Kidney (tissue), 14 donors: ENCODE data around the gene MED27. TPM values are rescaled to one million over a fixed set of nuclear protein-coding genes. Genes with fewer than 3 reads are reported as not detected.
"Not testable (repeated sequence)": the region's sequence is repeated elsewhere in the genome, so short reads cannot be mapped to it uniquely, and the experiment has no call there.

ENCODE experiments used
- DNase-seq, 5 donors: peaks; one replicate each; pipeline ENCODE4 v3.0.0-alpha.2; 2013 to 2020
- FAIRE-seq: peaks from 2 replicates; lab custom pipeline; 2012; peaks lifted over from hg19 to GRCh38; lab: Jason Lieb, UNC
- H3K27ac ChIP-seq, 2 donors: one replicate each; pipeline ENCODE4 v1.7.0; 2013; ENCODE audit warnings: low read depth in 2 of 2, low read length in 2 of 2, inconsistent platforms in 1 of 2
- H3K27me3 ChIP-seq: one replicate; pipeline ENCODE4 v1.7.1; 2013; ENCODE audit warnings: low read length, inconsistent platforms; ENCODE audit not compliant: control insufficient read depth, insufficient read depth
- H3K36me3 ChIP-seq, 3 donors: one replicate each; pipeline versions ENCODE4 v1.7.0 to v1.7.1; 2013; ENCODE audit warnings: low read length in 3 of 3, control low read depth in 1 of 3, inconsistent platforms in 1 of 3; ENCODE audit not compliant: insufficient read depth in 3 of 3, control insufficient read depth in 2 of 3
- H3K4me1 ChIP-seq, 3 donors: one replicate each; pipeline versions ENCODE4 v1.7.0 to v1.7.1; 2013; ENCODE audit warnings: low read length in 3 of 3, inconsistent platforms in 1 of 3, low read depth in 1 of 3; ENCODE audit not compliant: control insufficient read depth in 2 of 3, insufficient read depth in 2 of 3
- H3K4me3 ChIP-seq, 3 donors: one replicate each; pipeline versions ENCODE4 v1.7.0 to v1.8.1; 2013; ENCODE audit warnings: low read length in 3 of 3, control low read depth in 1 of 3, inconsistent platforms in 1 of 3
- H3K9ac ChIP-seq, 3 donors: one replicate each; pipeline versions ENCODE4 v1.7.0 to v1.7.1; 2013; ENCODE audit warnings: low read length in 3 of 3, control low read depth in 1 of 3, inconsistent platforms in 1 of 3
- H3K9me3 ChIP-seq, 3 donors: one replicate each; pipeline versions ENCODE4 v1.7.0 to v1.7.1; 2013; ENCODE audit warnings: low read length in 3 of 3, control low read depth in 1 of 3, inconsistent platforms in 1 of 3; ENCODE audit not compliant: control insufficient read depth in 2 of 3, insufficient read depth in 1 of 3
- CTCF ChIP-seq: IDR thresholded peaks from 3 replicates; pipeline ENCODE4 v1.5.1; 2012; ENCODE audit warnings: mild to moderate bottlenecking, moderate library complexity, borderline replicate concordance; ENCODE audit not compliant: insufficient read depth; ENCODE audit errors: extremely low read depth
- intact Hi-C: fragments of 100-400 bp; cut with DNase I; formaldehyde crosslinking; loops from one replicate; pipeline ENCODE4 v1.11.1; 2022
- polyA plus RNA-seq: library from polyadenylated mRNA; stranded (reverse); fragments of 350-450 nt; fragmentation: Illumina TruSeq; extraction: RNeasy Lipid Tissue Mini Kit (QIAGEN cat#74804); gene quantifications from one replicate; pipeline ENCODE4 v1.2.3, GENCODE V29; 2014; ENCODE audit warnings: low read depth, low replicate concordance; ENCODE audit not compliant: insufficient read depth
- total RNA-seq: library from RNA; stranded (reverse); fragmentation: NEBNext Ultra II Directional; extraction: Animal tissue kit (Norgen Biotek cat#: 25700); gene quantifications from one replicate; pipeline ENCODE4 v1.2.1, GENCODE V29; 2021
- donor health status: control.
- donor health status: control.
- donor health status: control.
- donor health status: control.
- donor health status: control.
- donor health status: DM: yes; HTN: yes; CAD: no.
- donor health status: Normal renal cell carcinoma (clear cell type).

The MED27 gene
- total and polyA plus RNA-seq, 2 donors from 2014 or later = 15.9 to 23.1 TPM

GRCh38 chr9:132011309-132011708 lies 68.4 kb downstream of the MED27 start:
- Histone ChIP-seq H3K27me3 (no peaks in the 10 kb centered on the region), H3K9ac (no peak overlapping the region), H3K27ac (no peak overlapping the region), H3K4me3 (no peak overlapping the region), H3K4me1 (no peaks in the 10 kb centered on the region), H3K36me3 (peaks cover 0 to 7% (median 4%) of the 10 kb centered on the region in 3 donors), H3K9me3 (no peaks in the 10 kb centered on the region)
- DNase-seq (no peak), FAIRE-seq (no peak)
- intact Hi-C loops = no loop called here
- TF ChIP-seq CTCF = no peak

- DNase-seq, intact Hi-C loops, H3K9ac ChIP-seq, H3K9me3 ChIP-seq, H3K4me3 ChIP-seq, H3K27me3 ChIP-seq, H3K4me1 ChIP-seq, H3K27ac ChIP-seq, FAIRE-seq, H3K36me3 ChIP-seq: not testable (repeated sequence)
These were observed 69.5 kb downstream of the MED27 start for GRCh38 chr9:132010201-132010600.

- FAIRE-seq = no peak
- DNase-seq = no peak
- no peaks in the 10 kb centered on the region for H3K27me3 ChIP-seq
- no peak for TF ChIP-seq CTCF
- H3K4me3 ChIP-seq = no peak overlapping the region
- no peaks in the 10 kb centered on the region for H3K9me3 ChIP-seq
- no peaks in the 10 kb centered on the region for H3K4me1 ChIP-seq
- intact Hi-C loops = no loop called here
- peaks cover 0 to 7% (median 4%) of the 10 kb centered on the region in 3 donors for H3K36me3 ChIP-seq
- no peak overlapping the region for H3K27ac ChIP-seq
- H3K9ac ChIP-seq = no peak overlapping the region
These were observed 70.5 kb downstream of the MED27 start for GRCh38 chr9:132008855-132009812.

- DNase-seq (peak in 2 of 5 donors; percentile 38 to 59), FAIRE-seq (no peak)
- intact Hi-C loops = no loop called here
- Histone ChIP-seq H3K27ac (no peak overlapping the region), H3K4me3 (no peak overlapping the region), H3K36me3 (peaks cover 0 to 6% (median 4%) of the 10 kb centered on the region in 3 donors), H3K4me1 (no peaks in the 10 kb centered on the region), H3K9ac (no peak overlapping the region), H3K9me3 (no peaks in the 10 kb centered on the region), H3K27me3 (no peaks in the 10 kb centered on the region)
- no peak for TF ChIP-seq CTCF
These were observed 71.4 kb downstream of the MED27 start for GRCh38 chr9:132008184-132008803.
